ENCODE data around the gene ZNF367. TPM values are rescaled to one million over a fixed set of nuclear protein-coding genes. Genes with fewer than 3 reads are reported as not detected.

Gene ZNF367
- total and polyA plus RNA-seq, 2 donors (not counting 1 experiment from before 2014, with no cell fraction given) = 1.3 to 2.2 TPM

- Mint-ChIP-seq H3K4me1 (peaks cover 14% of the 10 kb centered on the region), H3K27ac (no peak overlapping the region), H3K27me3 (peaks cover 7% of the 10 kb centered on the region), H3K9me3 (ENCODE audit: insufficient read depth) (no peaks in the 10 kb centered on the region), H3K4me3 (no peak overlapping the region)
- DNase-seq = no peak
- no peak for TF ChIP-seq CTCF (IDR thresholded peaks at IDR 0.05)
- no peak for TF ChIP-seq EZH2 (IDR thresholded peaks at IDR 0.05; ENCODE audit: borderline replicate concordance, insufficient read depth, low read depth, low read length, poor library complexity, severe bottlenecking)
- H3K4me3 ChIP-seq (ENCODE audit: control extremely low read depth in 1 of 5, extremely low read depth in 1 of 5, insufficient read depth in 1 of 5, low read depth in 2 of 5, low read length in 4 of 5) = no peak overlapping the region
- H3K4me1 ChIP-seq (ENCODE audit: control insufficient read depth in 2 of 2, insufficient read depth in 2 of 2, low read length in 2 of 2) = peaks cover 12 to 13% of the 10 kb centered on the region in 2 donors
- ChIA-PET CTCF (interaction anchor here (0.8 kb wide), 1 partner anchor 127 kb away, joined by 3 read pairs; no protein-coding TSS in a partner anchor), POLR2A (no interaction called here)
- WGBS (ENCODE audit: insufficient coverage) = 100% methylated on average over 2 of the region's 2 CpGs
- H4K20me1 ChIP-seq (ENCODE audit: control insufficient read depth, insufficient read depth, low read length, poor library complexity, severe bottlenecking) = peaks cover 5% of the 10 kb centered on the region
- no peaks in the 10 kb centered on the region for H3K9me3 ChIP-seq (ENCODE audit: control extremely low read depth in 1 of 3, control insufficient read depth in 2 of 3, insufficient read depth in 1 of 3, low read length in 2 of 3)
- no peaks in the 10 kb centered on the region for H3K36me3 ChIP-seq (replicated peaks in 1 of 2; ENCODE audit: control extremely low read depth in 1 of 2, control insufficient read depth in 1 of 2, extremely low read depth in 1 of 2, insufficient read depth in 2 of 2, low read length in 1 of 2)
- intact Hi-C loops (cut with micrococcal nuclease) = no loop called here
- H3K4me2 ChIP-seq (replicated peaks; ENCODE audit: low read depth, low read length, poor library complexity, severe bottlenecking) = no peak overlapping the region
- no peak overlapping the region for H3K27ac ChIP-seq (ENCODE audit: low read length in 2 of 2)
- H2AFZ ChIP-seq (ENCODE audit: insufficient read depth, low read depth, low read length, poor library complexity, severe bottlenecking) = no peak overlapping the region
- H3K27me3 ChIP-seq (replicated peaks in 1 of 4; ENCODE audit: control extremely low read depth in 1 of 4, control insufficient read depth in 3 of 4, insufficient read depth in 4 of 4, low read length in 3 of 4) = peaks cover 0 to 6% (median 0%) of the 10 kb centered on the region in 4 experiments
- ATAC-seq (ENCODE audit: low read depth) = no peak
- H3K79me2 ChIP-seq (ENCODE audit: control insufficient read depth, insufficient read depth, low read length) = peaks cover 10% of the 10 kb centered on the region
- no peak overlapping the region for H3K9ac ChIP-seq (ENCODE audit: low read length)
These were observed 35.5 kb upstream of the ZNF367 start for GRCh38 chr9:96453625-96454024.

Data from B cell (primary cell).